NCI-H1694 (cell line): ENCODE data around the gene TEX52.
"Not testable (repeated sequence)": the region's sequence is repeated elsewhere in the genome, so short reads cannot be mapped to it uniquely, and the experiment has no call there.

Experiments used
- DNase-seq: peaks from one replicate; lab custom pipeline; 2025; lab: John Stamatoyannopoulos, UW

TEX52 gene

DNA sequence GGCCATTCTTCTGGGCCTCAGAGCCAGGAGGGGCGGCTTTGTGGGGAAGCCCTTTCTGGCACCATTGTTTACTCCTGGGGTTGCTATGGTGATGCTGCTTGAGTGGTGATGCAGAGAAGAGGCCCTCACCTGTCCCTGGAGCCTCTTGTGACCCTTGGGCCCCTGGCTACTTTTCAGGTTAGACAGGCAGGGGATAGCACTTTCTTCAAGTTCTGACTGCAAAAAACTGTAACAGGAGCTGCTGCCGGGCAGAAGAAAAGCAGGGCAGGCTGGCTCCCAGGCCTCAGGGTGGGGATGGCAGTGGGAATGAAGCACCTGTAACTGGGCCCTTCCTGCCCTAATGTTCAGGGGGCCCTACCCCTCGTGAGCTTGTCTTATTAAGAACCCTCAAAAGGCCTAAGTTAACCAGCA is at the start of gene TEX52:
Gene TEX52 (minus strand): TSS at position 19 of the 411 bp plus-strand sequence. CDS start 13 bp downstream, at position 6.
- DNase-seq, result no peak

DNA sequence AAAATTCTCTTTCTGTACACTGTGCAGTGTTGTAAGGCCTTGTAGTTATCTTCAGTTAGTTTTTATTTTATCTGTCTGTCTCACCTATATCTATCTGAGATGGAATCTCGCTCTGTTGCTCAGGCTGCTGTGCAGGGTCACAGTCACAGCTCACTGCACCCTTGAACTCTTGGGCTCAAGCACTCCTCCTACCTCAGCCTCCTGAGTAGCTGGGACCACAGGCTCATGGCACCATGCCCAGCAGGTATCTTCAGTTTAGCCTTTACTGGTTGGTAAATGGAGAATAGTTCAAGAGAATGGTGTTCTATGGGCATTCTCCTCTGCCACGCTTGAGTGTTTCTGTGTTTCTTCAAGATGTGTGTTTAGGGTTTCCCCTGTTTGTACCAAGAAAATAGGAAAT is 47.4 kb upstream of the TEX52 start:
- DNase-seq, result no peak

- no peak for DNase-seq
These were observed 45.5 kb upstream of the TEX52 start for GRCh38 chr12:2902272-2902880.

DNA sequence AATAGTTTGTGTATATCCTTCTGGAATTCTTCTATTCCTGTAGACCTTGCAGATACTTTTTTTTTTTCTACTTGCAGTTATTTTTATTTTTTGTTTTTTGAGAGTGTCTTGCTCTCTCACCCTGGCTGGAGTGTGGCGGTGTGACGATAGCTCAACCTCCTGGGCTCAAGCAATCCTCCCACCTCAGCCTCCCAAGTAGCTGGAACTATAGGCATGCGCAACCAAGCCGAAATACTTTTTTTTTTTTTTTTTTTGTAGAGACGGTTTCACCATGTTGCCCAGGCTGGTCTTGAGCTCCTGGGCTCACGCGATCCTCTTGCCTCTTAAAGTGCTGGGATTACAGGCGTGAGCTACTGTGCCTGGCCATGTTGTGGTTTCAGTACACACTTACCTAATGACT is 43.8 kb upstream of the TEX52 start:
- DNase-seq, result no peak

GRCh38 chr12:2897418-2897817 is 40.6 kb upstream of the TEX52 start:
- no peak for DNase-seq

GRCh38 chr12:2895511-2895910 is 38.7 kb upstream of the TEX52 start:
- DNase-seq, result no peak

DNA sequence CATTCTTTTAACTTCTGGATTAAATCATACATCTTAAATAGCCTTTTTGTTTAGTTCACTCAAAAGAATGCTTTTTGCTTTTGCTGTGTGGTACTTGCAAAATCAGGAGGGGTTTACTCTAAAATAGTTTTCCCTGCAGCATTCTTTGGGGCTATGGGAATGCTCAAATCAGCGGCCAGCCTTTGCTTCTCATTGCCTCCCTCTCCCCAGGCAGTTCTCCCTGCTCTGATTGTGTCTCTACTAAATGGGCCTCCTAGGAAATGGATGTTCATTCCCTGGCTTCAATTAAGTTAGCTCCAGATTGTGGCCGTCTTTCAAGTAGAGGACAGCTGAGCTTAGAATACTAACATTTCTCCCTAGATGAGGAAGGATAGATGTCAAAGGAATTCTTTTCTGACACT is 38.2 kb upstream of the TEX52 start:
- DNase-seq, result no peak

DNA sequence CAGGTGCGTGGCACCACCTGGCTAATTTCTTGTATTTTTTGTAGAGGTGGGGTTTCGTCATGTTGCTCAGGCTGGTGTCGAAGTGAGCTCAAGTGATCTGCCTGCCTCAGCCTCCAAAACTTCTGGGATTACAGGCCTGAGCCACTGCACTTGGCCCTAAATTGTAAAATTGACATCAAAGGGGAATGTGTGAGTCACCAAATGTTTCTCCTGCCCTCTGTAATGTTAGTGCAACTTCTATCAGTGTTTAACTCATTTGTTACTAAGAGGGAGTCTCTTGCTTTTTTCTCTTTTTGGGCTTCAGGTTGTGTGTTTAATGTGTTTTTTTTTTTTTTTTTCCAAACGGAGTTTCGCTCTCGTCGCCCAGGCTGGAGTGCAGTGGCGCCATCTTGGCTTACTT is 36.2 kb upstream of the TEX52 start:
- no peak for DNase-seq

- DNase-seq, result no peak
These were observed 35.4 kb upstream of the TEX52 start for GRCh38 chr12:2892246-2892645.

DNA sequence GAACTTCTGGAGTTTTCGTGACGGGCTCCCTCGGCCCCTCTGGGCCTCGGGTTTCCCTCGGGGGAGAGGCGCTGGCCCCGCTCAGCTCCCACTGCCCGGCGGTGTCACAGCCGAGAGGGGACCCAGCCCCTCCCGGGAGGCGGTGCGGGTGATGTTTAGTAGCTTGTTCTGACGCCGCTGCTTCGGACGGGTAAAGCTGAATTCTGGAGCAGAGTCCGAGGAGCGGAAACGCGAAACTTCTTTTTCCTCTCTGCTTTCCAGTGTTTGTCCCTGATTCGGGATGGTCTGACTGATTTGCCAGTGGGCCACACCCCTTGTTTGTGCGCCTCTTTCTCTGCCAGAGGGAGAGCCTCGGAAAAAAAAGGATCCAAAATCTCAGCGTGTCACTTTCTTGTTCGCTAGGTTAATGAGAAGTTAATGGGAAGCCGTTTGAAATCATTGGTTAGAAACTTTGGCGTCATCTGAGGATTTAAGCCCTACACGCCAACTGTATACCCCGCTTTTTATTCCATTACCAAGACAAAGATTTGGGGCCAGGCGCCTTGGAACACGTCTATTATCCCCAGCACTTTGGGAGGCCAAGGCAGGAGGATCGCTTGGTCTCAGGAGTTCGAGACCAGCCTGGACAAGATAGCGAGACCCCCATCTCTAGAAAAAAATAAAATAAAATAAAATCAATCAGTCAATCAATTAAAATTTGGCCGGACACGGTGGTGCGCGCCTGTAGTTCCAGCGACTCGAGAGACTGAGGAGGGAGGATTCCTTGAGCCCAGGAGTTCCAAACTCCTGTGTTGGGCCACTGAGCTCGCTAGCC is 34.6 kb upstream of the TEX52 start:
- DNase-seq, result peak; percentile 14

DNA sequence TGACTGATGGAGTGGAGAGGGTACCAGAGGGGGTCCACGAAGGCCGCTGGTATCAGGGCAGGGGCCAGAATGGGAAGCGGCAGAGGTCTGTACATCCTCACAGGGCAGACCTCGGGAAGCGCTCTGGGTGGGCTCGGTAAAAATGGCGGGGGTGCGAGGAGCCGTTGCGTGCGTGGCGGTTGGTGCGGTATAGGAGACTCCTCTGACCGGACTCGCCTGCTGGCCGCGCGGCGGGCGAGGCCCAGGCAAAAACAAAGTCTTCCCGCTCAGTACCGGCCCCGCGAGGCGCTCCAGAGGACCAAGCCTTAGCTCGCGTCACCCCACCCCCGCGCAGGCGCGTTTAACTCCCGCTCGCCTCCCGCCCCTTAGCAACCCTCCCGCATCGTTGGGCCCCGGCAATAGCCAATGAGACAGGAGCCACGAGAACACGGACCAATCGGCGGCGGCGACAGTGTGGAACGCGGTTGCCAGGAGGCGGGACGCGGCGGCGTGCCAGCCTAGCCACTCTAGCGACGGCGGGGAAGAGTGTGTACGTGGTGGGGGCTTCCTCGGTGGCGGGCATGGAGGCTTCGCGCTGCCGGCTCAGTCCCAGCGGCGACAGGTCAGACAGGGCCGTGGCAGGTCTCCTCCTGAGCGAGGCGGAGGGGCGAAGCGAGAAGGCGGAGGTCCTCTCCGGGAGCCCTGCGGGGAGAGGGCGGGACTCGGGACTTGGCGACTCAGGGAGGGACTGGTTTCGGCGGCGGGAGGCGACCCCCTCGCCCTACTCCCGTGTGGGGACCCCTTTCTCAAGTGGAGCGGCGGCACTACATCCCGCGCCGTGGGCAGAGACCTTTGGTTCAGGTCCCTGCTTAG is 33.8 kb upstream of the TEX52 start, which contains the start of gene TULP3:
Gene TULP3 (plus strand): TSS at position 504 of the 852 bp plus-strand sequence. CDS start 57 bp downstream, at position 561.
- peak; percentile 96 for DNase-seq

- no peak for DNase-seq
These were observed 33.2 kb upstream of the TEX52 start for GRCh38 chr12:2890001-2890387.

- DNase-seq, result no peak
These were observed 30.1 kb upstream of the TEX52 start for GRCh38 chr12:2886768-2887450.

DNA sequence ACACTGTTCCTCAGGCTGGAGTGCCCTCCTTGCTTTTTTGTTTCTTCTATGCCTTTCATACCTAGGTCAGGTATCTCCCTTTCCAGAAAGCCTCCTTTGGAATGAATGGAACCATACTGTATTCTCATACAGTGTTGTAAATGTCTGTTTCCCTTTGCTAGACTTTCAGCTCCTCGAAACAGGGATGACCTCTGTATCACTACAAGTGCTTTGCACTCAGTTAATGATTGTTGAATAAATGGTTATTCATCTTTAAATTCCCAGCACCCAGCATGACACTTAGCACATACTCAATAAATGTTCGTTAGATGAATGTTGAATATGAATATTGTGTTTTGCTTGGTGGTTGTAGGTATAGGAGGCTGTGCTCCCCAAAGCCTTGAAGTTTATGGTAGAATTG is 28.0 kb upstream of the TEX52 start:
- no peak for DNase-seq

DNA sequence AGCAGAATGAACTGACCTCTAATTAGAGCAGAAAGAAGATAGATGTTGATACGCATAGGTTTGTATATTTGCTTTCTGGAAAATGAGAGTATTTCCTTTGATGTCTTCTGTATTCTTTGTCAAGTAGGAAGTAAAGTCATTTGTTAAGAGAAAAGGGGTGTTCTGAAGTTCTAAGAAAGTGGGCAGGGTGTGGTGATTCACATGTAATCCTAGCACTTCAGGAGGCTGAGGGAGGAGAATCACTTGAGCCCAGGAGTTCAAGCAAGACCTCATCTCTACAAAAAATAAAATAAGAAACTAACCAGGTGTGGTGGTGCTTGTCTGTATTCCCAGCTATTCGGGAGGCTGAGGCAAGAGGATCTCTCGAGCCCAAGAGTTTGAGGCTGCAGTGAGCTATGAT is 23.0 kb upstream of the TEX52 start:
- DNase-seq, result no peak

DNA sequence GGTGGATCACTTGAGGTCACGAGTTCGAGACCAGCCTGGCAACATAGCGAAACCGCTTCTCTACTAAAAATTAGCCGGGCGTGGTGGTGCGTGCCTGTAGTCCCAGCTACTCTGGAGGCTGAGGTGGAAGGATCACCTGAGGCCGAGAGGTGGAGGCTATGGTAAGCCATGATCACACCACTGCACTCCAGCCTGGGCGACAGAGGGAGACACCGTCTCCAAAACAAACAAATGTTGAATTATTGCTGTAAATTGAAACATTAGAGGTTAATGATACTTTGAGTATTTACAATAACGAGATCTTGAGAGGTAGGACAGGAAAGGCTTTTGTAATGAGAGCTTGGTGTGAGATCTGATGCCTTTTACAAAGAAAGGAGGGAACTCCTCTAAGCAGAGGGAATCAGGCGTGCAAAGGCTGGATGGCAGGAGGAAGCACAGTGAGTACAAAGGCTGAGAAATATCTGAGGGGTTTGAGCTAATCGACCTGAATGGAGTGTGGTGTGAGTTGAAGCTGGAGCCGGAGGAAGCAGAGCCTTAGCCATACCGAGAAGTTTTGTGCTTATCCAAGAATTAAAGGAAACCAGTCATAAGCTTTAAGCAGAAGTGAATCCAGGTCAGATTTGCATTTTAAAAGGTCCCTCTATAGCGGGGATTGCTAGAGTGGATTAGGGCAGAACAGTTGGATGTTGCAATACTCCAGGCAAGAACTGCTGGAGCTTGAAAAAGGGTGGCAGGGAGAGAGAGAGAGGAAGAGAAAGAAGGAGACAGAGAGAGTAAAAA is 21.3 kb upstream of the TEX52 start:
- no peak for DNase-seq

DNA sequence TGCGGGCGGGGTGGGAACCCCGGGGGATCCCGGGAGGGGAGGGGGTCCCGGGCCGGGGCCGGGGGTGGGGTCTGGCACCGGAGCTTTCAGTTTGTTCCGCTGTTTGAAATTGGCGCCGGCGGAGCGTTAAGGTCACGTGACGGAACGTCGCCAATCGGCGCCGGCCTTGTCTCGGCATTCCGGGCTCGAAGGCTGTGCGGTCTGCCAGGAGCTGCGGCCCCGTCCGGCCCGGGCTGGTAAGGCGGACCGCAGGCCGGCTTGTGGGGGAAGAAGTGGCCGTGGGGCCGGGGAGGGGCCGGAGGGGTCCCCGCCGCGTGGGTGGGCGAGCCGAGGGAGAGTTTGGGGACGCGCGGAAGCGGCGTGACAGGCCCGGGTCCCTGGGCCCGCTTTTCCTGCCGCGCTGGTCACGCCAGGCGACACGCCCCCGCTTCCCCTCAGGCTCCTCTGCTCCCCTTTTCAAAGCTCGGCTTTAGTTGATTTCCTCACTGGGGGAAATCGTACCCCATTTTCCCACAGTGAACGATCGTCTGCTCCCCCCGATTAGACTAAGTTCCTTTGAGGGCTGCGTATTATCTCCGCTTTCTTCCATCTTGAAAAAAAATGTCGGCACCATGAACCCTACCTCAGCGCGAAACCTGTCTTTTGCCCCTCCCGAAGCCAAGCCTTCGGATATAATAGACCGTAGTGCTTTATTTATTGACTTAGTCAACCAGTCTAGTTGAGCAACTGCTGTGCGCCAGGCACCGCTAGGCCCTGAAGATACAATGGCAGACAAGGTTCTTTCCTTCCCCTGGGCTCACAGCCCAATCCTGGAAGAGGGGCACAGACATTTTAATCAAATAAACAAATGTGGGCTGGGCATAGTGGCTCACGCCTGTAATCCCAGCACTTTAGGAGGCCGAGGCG is 20.5 kb upstream of the TEX52 start, which contains the start of the genes FOXM1 and RHNO1:
Gene FOXM1 (minus strand): TSS at position 128 of the 906 bp plus-strand sequence. CDS start 2,696 bp downstream, outside the sequence.
Gene RHNO1 (plus strand): TSS at position 177 of the 906 bp plus-strand sequence. CDS start 8,144 bp downstream, outside the sequence.
- peak; percentile 84 for DNase-seq

DNA sequence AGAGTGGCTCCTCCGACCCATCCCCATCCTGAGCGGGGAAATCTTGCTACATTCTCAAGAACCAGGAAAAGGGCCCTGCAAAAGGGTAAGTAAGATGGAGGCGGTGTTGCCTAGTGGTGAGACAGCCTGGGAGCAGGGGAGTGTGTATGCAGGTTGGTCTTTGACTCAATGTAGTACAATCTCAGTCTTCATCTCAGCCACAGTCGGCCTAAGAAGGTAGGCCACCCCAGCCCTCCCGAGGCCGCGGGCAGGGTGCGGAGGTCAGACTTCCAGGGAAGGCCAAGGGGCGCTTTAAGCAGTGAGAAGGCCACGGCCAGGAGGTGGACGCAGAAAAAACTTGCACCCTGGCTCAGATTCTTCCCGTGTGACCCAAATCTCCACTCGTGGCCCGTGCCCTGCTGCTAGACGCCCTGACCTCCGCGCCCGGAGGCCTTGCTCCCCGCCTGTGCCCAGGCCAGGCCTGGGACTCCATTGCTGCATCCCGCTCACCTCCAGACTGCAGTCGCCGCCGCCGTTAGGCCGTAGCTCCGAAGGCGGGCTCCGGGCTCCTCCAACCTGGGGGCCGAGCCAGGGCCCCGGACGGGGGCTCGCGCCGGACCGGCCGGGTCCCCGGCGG is 19.7 kb upstream of the TEX52 start:
- no peak for DNase-seq

DNA sequence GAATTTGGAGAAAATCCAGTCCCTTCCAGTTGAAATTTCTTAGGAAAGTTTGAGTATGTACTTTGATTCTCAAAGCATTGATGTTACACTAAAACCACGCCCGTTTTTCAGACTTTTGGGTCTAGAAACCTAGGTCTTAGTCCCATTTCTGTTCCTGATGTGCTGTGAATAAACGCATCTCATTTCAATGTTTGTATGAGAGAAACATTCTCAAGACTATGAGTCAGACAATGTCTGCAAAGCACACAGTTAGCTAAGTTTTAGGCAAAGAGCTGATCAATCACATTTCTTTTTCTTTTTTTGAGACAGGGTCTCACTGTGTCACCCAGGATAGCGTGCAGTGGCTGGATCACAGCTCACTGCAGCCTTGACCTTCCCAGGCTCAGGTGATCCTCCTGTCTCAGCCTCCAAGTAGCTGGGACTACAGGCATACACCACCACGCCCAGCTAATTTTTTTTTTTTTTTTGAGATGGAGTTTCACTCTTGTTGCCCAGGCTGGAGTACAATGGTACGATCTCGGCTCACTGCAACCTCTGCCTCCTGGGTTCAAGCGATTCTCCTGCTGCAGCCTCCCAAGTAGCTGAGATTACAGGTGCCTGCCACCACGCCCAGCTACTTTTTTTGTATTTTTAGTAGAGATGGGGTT is 12.3 kb upstream of the TEX52 start:
- DNase-seq, result not testable (repeated sequence)
